GM12878 (cell line): ENCODE results near the gene TRRAP. TPM values are rescaled to one million over a fixed set of nuclear protein-coding genes. Genes with fewer than 3 reads are reported as not detected.

ENCODE experiments used
- ATAC-seq: fragments of 200-7000 bp; cut with Tn5 transposase; 3 replicates; pipeline ENCODE4 v1.9.1; 2020; ENCODE audit warnings: mild to moderate bottlenecking, moderate library complexity
- BruUV-seq: library from RNA; stranded (reverse); fragments of 400-500 nt; replicated peaks from 2 replicates; lab custom pipeline; 2021; lab: Mats Ljungman, UMichigan
- CTCF ChIA-PET: fragments of 300-600 bp; sonication (Branson Sonifier 250); formaldehyde crosslinking; extraction: SDS; loops from one replicate; lab custom pipeline; 2021; ENCODE audit warnings: inconsistent platforms; lab: Yijun Ruan, JAX
- POLR2A ChIA-PET: fragments of 350-600 bp; formaldehyde crosslinking; extraction: SDS; loops from one replicate; lab custom pipeline; 2021; ENCODE audit warnings: inconsistent platforms; lab: Charles Lee
- RAD21 ChIA-PET: fragments of 300-600 bp; sonication (Branson Sonifier 250); formaldehyde crosslinking; loops from one replicate; lab custom pipeline; 2023; ENCODE audit warnings: antibody characterized with exemption; ENCODE audit not compliant: unreplicated experiment; lab: Charles Lee
- SMC1A ChIA-PET: fragments of 300-600 bp; sonication (Branson Sonifier 250); formaldehyde crosslinking; loops from one replicate; lab custom pipeline; 2023; ENCODE audit not compliant: unreplicated experiment, uncharacterized antibody; lab: Charles Lee
- DNase-seq: peaks from one replicate; pipeline ENCODE4 v3.0.0-alpha.2; 2011; ENCODE audit warnings: low read depth, low spot score
- FAIRE-seq: peaks from 3 replicates; lab custom pipeline; 2011; peaks lifted over from hg19 to GRCh38; lab: Jason Lieb, UNC
- H2AFZ ChIP-seq: 2 replicates; pipeline ENCODE4 v1.6.0; 2011; ENCODE audit warnings: low read depth, low read length, control low read depth; ENCODE audit not compliant: control insufficient read depth
- H3K27ac ChIP-seq: 2 replicates; pipeline ENCODE4 v1.5.1; 2011; ENCODE audit warnings: control low read depth; ENCODE audit not compliant: control insufficient read depth, insufficient read depth
- H3K27me3 ChIP-seq, 2 experiments: replicated peaks in 1 of 2; 2 replicates each; pipeline versions ENCODE4 v1.6.0 to v1.6.1; 2011; ENCODE audit warnings: low read length in 1 of 2; ENCODE audit not compliant: control insufficient read depth in 2 of 2, insufficient read depth in 2 of 2
- H3K36me3 ChIP-seq, 2 experiments: 2 replicates each; pipeline ENCODE4 v1.5.1; 2011; ENCODE audit warnings: low read length in 1 of 2; ENCODE audit not compliant: control insufficient read depth in 2 of 2, insufficient read depth in 2 of 2
- H3K4me1 ChIP-seq: 2 replicates; pipeline ENCODE4 v1.6.1; 2011; ENCODE audit warnings: mild to moderate bottlenecking, low read length, moderate library complexity, mixed read lengths; ENCODE audit not compliant: control insufficient read depth, insufficient read depth
- H3K4me2 ChIP-seq: 2 replicates; pipeline ENCODE4 v1.6.0; 2011; ENCODE audit warnings: control low read depth; ENCODE audit not compliant: control insufficient read depth, insufficient read depth
- H3K4me3 ChIP-seq: fragments of 200-600 bp; sonication (generic); 2 replicates; pipeline ENCODE4 v1.5.1; 2016
- H3K79me2 ChIP-seq: 2 replicates; pipeline ENCODE4 v1.6.0; 2011; ENCODE audit warnings: low read length; ENCODE audit not compliant: control insufficient read depth, insufficient read depth
- H3K9ac ChIP-seq: 2 replicates; pipeline ENCODE4 v1.8.0; 2011; ENCODE audit warnings: low read length, control low read depth, mixed read lengths; ENCODE audit not compliant: control insufficient read depth, insufficient read depth
- H3K9me3 ChIP-seq: replicated peaks from 3 replicates; pipeline ENCODE4 v1.5.1; 2011; ENCODE audit warnings: mild to moderate bottlenecking, low read length; ENCODE audit not compliant: control insufficient read depth, insufficient read depth
- H4K20me1 ChIP-seq: 2 replicates; pipeline ENCODE4 v1.6.0; 2011; ENCODE audit not compliant: control insufficient read depth, insufficient read depth
- ATF7 ChIP-seq: fragments of 450-650 bp; IDR thresholded peaks from 2 replicates; pipeline ENCODE4 v1.6.1; 2016; ENCODE audit warnings: low read depth, mild to moderate bottlenecking
- CBX3 ChIP-seq: fragments of 200-600 bp; sonication (generic); IDR thresholded peaks from 2 replicates; pipeline ENCODE4 v1.6.1; 2016; ENCODE audit warnings: low read depth, borderline replicate concordance
- CEBPZ ChIP-seq: fragments of 150-350 bp; IDR thresholded peaks from 2 replicates; pipeline ENCODE4 v1.6.1; 2016; ENCODE audit warnings: low read depth, low read length
- CHD4 ChIP-seq: fragments of 200-600 bp; sonication (generic); IDR thresholded peaks from 2 replicates; pipeline ENCODE4 v1.6.1; 2016; ENCODE audit warnings: mild to moderate bottlenecking
- E2F4 ChIP-seq: IDR thresholded peaks from 2 replicates; pipeline ENCODE4 v1.6.1; 2012; ENCODE audit warnings: low read depth, low read length, improper control_type of control experiment
- ETV6 ChIP-seq, 2 experiments: fragments of 450-650 bp in 1 of 2; IDR thresholded peaks in 1 of 2; conservative IDR thresholded peaks in 1 of 2; 2 replicates each; pipeline ENCODE4 v1.6.1; 2014; ENCODE audit warnings: antibody characterized with exemption in 1 of 2, borderline replicate concordance in 1 of 2, low read depth in 1 of 2, mild to moderate bottlenecking in 1 of 2, moderate library complexity in 1 of 2
- IRF4 ChIP-seq: IDR thresholded peaks from 2 replicates; pipeline ENCODE4 v1.6.1; 2011; ENCODE audit warnings: low read depth, low read length
- RCOR1 ChIP-seq: conservative IDR thresholded peaks from 2 replicates; pipeline ENCODE4 v1.6.1; 2012; ENCODE audit warnings: low read depth, low read length, improper control_type of control experiment
- STAT1 ChIP-seq: fragments of 450-650 bp; conservative IDR thresholded peaks from 2 replicates; pipeline ENCODE4 v1.6.1; 2014; ENCODE audit warnings: antibody characterized with exemption, mild to moderate bottlenecking
- USF1 ChIP-seq: IDR thresholded peaks from 2 replicates; pipeline ENCODE4 v1.6.1; 2011; ENCODE audit warnings: borderline replicate concordance, low read depth, mild to moderate bottlenecking, moderate library complexity, mixed read lengths, low read length; ENCODE audit not compliant: insufficient read depth; ENCODE audit errors: extremely low read length
- ZNF384 ChIP-seq: IDR thresholded peaks from 2 replicates; pipeline ENCODE4 v1.6.1; 2012; ENCODE audit warnings: low read depth, mild to moderate bottlenecking, low read length, improper control_type of control experiment, borderline replicate concordance
- ZNF687 ChIP-seq: fragments of 450-650 bp; IDR thresholded peaks from 2 replicates; pipeline ENCODE4 v1.6.1; 2017; ENCODE audit warnings: mild to moderate bottlenecking, moderate library complexity
- WGBS: methylation state at CpG from one replicate; pipeline ENCODE4 v1.1.6; 2016; ENCODE audit warnings: low lambda C conversion rate; ENCODE audit not compliant: insufficient replicate concordance, insufficient coverage; ENCODE audit errors: missing lambda C conversion rate; 5-methylcytosine and 5-hydroxymethylcytosine counted together
- in situ Hi-C: fragments of 300-500 bp; cut with MboI; formaldehyde crosslinking; loops from 9 replicates; pipeline ENCODE4 v1.14.3; 2018; ENCODE audit warnings: mixed read lengths
- intact Hi-C: fragments of 100-400 bp; cut with micrococcal nuclease; formaldehyde crosslinking; loops from one replicate; pipeline ENCODE4 v1.14.2; 2022; ENCODE audit not compliant: unreplicated experiment
- polyA plus RNA-seq, 11 experiments: library from polyadenylated mRNA; depleted of rRNA in 4 of 11; unstranded in 6 of 11; stranded (reverse) in 5 of 11; fragments of >200 nt; fragmentation: Nextera tagmentation in 4 of 11; fragmentation: Illumina TruSeq in 1 of 11; extraction: Ambion mirVana in 4 of 11; extraction: Trizol in 1 of 11; gene quantifications; 1 replicate in 1 of 11; 2 replicates in 10 of 11; pipeline versions ENCODE4 v1.2.1 to v1.2.3, GENCODE V29; 2011 to 2016; ENCODE audit warnings: inconsistent platforms in 2 of 11, missing spikeins in 2 of 11, low read depth in 1 of 11
- total RNA-seq, 4 experiments: library from RNA; depleted of rRNA in 3 of 4; stranded (reverse); fragments of >200 nt in 3 of 4; fragmentation: Illumina TruSeq in 1 of 4; extraction: Trizol in 1 of 4; gene quantifications; 2 replicates each; pipeline versions ENCODE4 v1.2.1 to v1.2.3, GENCODE V29; 2013 to 2021

The TRRAP gene
- total and polyA plus RNA-seq, 10 of the 15 experiments (the other 5 are each of a cell fraction or from before 2014, with no cell fraction given) = 1.1 to 39.3 (median 8.5) TPM

GRCh38 chr7:99050971-99051370 lies 172.6 kb downstream of the TRRAP start:
- Histone ChIP-seq H4K20me1 (no peaks in the 10 kb centered on the region), H3K4me2 (no peak overlapping the region), H3K27me3 (no peaks in the 10 kb centered on the region), H3K27ac (no peak overlapping the region), H3K9ac (no peak overlapping the region), H3K79me2 (no peaks in the 10 kb centered on the region), H3K9me3 (no peaks in the 10 kb centered on the region), H3K36me3 (peaks cover 10 to 22% of the 10 kb centered on the region in 2 experiments; a peak in 3 of 4 replicates), H3K4me3 (no peak overlapping the region), H2AFZ (no peak overlapping the region), H3K4me1 (no peaks in the 10 kb centered on the region)
- FAIRE-seq (no peak), DNase-seq (no peak), ATAC-seq (no peak)
- intact Hi-C loops (no loop called here), in situ Hi-C loops (no loop called here)
- ChIA-PET SMC1A (no interaction called here), POLR2A (no interaction called here), CTCF (interaction anchor here (0.7 kb wide), 1 partner anchor 171 kb away, joined by 3 read pairs; no protein-coding TSS in a partner anchor), RAD21 (no interaction called here)
- no TSS peak for BruUV-seq
- WGBS = 94% methylated on average over 2 of the region's 2 CpGs
- TF ChIP-seq RCOR1 (no peak), IRF4 (no peak), USF1 (no peak), ATF7 (no peak), STAT1 (no peak), CBX3 (no peak), CHD4 (no peak), E2F4 (no peak), ETV6 (conservative IDR thresholded peaks at IDR 0.05 in 1 of 2, IDR thresholded peaks at IDR 0.05 in 1 of 2; ENCODE audit: borderline replicate concordance in 1 of 2, low read depth in 1 of 2) (no peak), CEBPZ (no peak), ZNF384 (no peak), ZNF687 (no peak)
